PC-9 (cell line): ENCODE data around the gene HMCES. TPM values are rescaled to one million over a fixed set of nuclear protein-coding genes. Genes with fewer than 3 reads are reported as not detected.

Experiments
- BruUV-seq: library from RNA; stranded (reverse); fragments of 400-500 nt; replicated peaks from 2 replicates; lab custom pipeline; 2021; lab: Mats Ljungman, UMichigan
- CTCF ChIA-PET: fragments of 300-600 bp; sonication (Branson Sonifier 250); formaldehyde crosslinking; loops from one replicate; lab custom pipeline; 2022; ENCODE audit warnings: antibody characterized with exemption; lab: Charles Lee
- POLR2A ChIA-PET: fragments of 300-600 bp; sonication (Branson Sonifier 250); formaldehyde crosslinking; loops from one replicate; lab custom pipeline; 2022; ENCODE audit warnings: antibody characterized with exemption; ENCODE audit not compliant: unreplicated experiment; lab: Charles Lee
- DNase-seq, 2 experiments: peaks; one replicate each; pipeline versions ENCODE4 v3.0.0 to v3.0.0-alpha.2; 2015 to 2022; ENCODE audit warnings: mixed read lengths in 1 of 2
- H2AFZ ChIP-seq: fragments of 200-600 bp; sonication (generic); 2 replicates; pipeline ENCODE4 v1.8.1; 2017; ENCODE audit warnings: antibody characterized with exemption
- H3F3A ChIP-seq: fragments of 200-600 bp; sonication (generic); 2 replicates; pipeline ENCODE4 v1.8.1; 2017; ENCODE audit warnings: antibody characterized with exemption, mild to moderate bottlenecking, low read depth; ENCODE audit not compliant: insufficient read depth
- H3K27ac ChIP-seq: fragments of 200-600 bp; sonication (generic); 2 replicates; pipeline ENCODE4 v1.6.1; 2016; ENCODE audit warnings: mixed run types
- H3K27me3 ChIP-seq: fragments of 200-600 bp; sonication (generic); 2 replicates; pipeline ENCODE4 v1.6.1; 2016; ENCODE audit warnings: low read depth, mixed run types; ENCODE audit not compliant: insufficient read depth
- H3K36me3 ChIP-seq: fragments of 200-600 bp; sonication (generic); 2 replicates; pipeline ENCODE4 v1.6.1; 2016; ENCODE audit warnings: low read depth, mixed run types
- H3K4me1 ChIP-seq: fragments of 200-600 bp; sonication (generic); replicated peaks from 2 replicates; pipeline ENCODE4 v1.6.1; 2016; ENCODE audit warnings: mixed run types; ENCODE audit not compliant: insufficient read depth
- H3K4me2 ChIP-seq: fragments of 200-600 bp; sonication (generic); 2 replicates; pipeline ENCODE4 v1.6.1; 2017; ENCODE audit warnings: mixed run types
- H3K4me3 ChIP-seq: fragments of 200-600 bp; sonication (generic); 2 replicates; pipeline ENCODE4 v1.6.1; 2016; ENCODE audit warnings: mixed run types
- H3K79me2 ChIP-seq: fragments of 200-600 bp; sonication (generic); 2 replicates; pipeline ENCODE4 v1.6.1; 2017; ENCODE audit warnings: low read depth, mixed run types
- H3K9me2 ChIP-seq: fragments of 200-600 bp; sonication (generic); 2 replicates; pipeline ENCODE4 v1.8.1; 2017; ENCODE audit warnings: mild to moderate bottlenecking; ENCODE audit not compliant: insufficient read depth
- H3K9me3 ChIP-seq: fragments of 200-600 bp; sonication (generic); 2 replicates; pipeline ENCODE4 v1.8.1; 2016; ENCODE audit warnings: low read depth; ENCODE audit not compliant: insufficient read depth
- H4K20me1 ChIP-seq: fragments of 200-600 bp; sonication (generic); 2 replicates; pipeline ENCODE4 v1.8.1; 2017; ENCODE audit not compliant: insufficient read depth
- EZH2 ChIP-seq: fragments of 200-600 bp; sonication (generic); IDR thresholded peaks from 2 replicates; pipeline ENCODE4 v1.8.0; 2017; ENCODE audit warnings: antibody characterized with exemption, low read depth
- intact Hi-C: fragments of 100-400 bp; cut with micrococcal nuclease; formaldehyde crosslinking; loops from one replicate; pipeline ENCODE4 v1.10.0; 2022; ENCODE audit not compliant: unreplicated experiment
- total RNA-seq: library from RNA; stranded (reverse); gene quantifications from 2 replicates; pipeline ENCODE4 v1.2.3, GENCODE V29; 2021
- TF ChIP-seq, protein P1 (sequence below): fragments of 200-600 bp; sonication (generic); conservative IDR thresholded peaks from 2 replicates; pipeline ENCODE4 v1.6.1; 2017; ENCODE audit warnings: mixed run types, antibody characterized with exemption, mild to moderate bottlenecking, moderate library complexity

The HMCES gene
- total RNA-seq, 1 experiment from 2014 or later = 60.9 TPM

GRCh38 chr3:129256270-129256669 lies 22.4 kb upstream of the HMCES start:
- intact Hi-C loops = no loop called here
- H3K9me3 ChIP-seq = no peaks in the 10 kb centered on the region
- H3K27me3 ChIP-seq = no peaks in the 10 kb centered on the region
- TF ChIP-seq EZH2 = no peak
- TF ChIP-seq, protein P1, sequence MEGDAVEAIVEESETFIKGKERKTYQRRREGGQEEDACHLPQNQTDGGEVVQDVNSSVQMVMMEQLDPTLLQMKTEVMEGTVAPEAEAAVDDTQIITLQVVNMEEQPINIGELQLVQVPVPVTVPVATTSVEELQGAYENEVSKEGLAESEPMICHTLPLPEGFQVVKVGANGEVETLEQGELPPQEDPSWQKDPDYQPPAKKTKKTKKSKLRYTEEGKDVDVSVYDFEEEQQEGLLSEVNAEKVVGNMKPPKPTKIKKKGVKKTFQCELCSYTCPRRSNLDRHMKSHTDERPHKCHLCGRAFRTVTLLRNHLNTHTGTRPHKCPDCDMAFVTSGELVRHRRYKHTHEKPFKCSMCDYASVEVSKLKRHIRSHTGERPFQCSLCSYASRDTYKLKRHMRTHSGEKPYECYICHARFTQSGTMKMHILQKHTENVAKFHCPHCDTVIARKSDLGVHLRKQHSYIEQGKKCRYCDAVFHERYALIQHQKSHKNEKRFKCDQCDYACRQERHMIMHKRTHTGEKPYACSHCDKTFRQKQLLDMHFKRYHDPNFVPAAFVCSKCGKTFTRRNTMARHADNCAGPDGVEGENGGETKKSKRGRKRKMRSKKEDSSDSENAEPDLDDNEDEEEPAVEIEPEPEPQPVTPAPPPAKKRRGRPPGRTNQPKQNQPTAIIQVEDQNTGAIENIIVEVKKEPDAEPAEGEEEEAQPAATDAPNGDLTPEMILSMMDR = no peak
- POLR2A ChIA-PET = no interaction called here
- H3K4me2 ChIP-seq = no peak overlapping the region
- no peak overlapping the region for H3K27ac ChIP-seq
- no peaks in the 10 kb centered on the region for H3K4me1 ChIP-seq
- no peaks in the 10 kb centered on the region for H3K9me2 ChIP-seq
- H3K36me3 ChIP-seq = peaks cover 58% of the 10 kb centered on the region
- no peak overlapping the region for H2AFZ ChIP-seq
- BruUV-seq = no TSS peak
- no peak overlapping the region for H3K4me3 ChIP-seq
- peaks cover 6% of the 10 kb centered on the region; the same call in 1 of the 2 replicates for H4K20me1 ChIP-seq
- H3K79me2 ChIP-seq = peaks cover 23% of the 10 kb centered on the region
- H3F3A ChIP-seq = no peaks in the 10 kb centered on the region
- DNase-seq = no peak
- CTCF ChIA-PET = no interaction called here

GRCh38 chr3:129257609-129258008 lies 21.1 kb upstream of the HMCES start:
- no TSS peak for BruUV-seq
- peaks cover 9% of the 10 kb centered on the region for H3K79me2 ChIP-seq
- no peaks in the 10 kb centered on the region for H3K9me3 ChIP-seq
- H3K4me2 ChIP-seq = no peak overlapping the region
- H3K36me3 ChIP-seq = peaks cover 56% of the 10 kb centered on the region
- no peaks in the 10 kb centered on the region for H3K27me3 ChIP-seq
- no peak overlapping the region for H2AFZ ChIP-seq
- H3F3A ChIP-seq = no peaks in the 10 kb centered on the region
- POLR2A ChIA-PET = no interaction called here
- no peak overlapping the region for H3K27ac ChIP-seq
- no peaks in the 10 kb centered on the region for H3K9me2 ChIP-seq
- CTCF ChIA-PET = no interaction called here
- TF ChIP-seq, protein P1 = no peak
- TF ChIP-seq EZH2 = no peak
- peaks cover 6% of the 10 kb centered on the region; the same call in 1 of the 2 replicates for H4K20me1 ChIP-seq
- H3K4me3 ChIP-seq = no peak overlapping the region
- H3K4me1 ChIP-seq = no peaks in the 10 kb centered on the region
- no peak for DNase-seq
- intact Hi-C loops = no loop called here

DNA sequence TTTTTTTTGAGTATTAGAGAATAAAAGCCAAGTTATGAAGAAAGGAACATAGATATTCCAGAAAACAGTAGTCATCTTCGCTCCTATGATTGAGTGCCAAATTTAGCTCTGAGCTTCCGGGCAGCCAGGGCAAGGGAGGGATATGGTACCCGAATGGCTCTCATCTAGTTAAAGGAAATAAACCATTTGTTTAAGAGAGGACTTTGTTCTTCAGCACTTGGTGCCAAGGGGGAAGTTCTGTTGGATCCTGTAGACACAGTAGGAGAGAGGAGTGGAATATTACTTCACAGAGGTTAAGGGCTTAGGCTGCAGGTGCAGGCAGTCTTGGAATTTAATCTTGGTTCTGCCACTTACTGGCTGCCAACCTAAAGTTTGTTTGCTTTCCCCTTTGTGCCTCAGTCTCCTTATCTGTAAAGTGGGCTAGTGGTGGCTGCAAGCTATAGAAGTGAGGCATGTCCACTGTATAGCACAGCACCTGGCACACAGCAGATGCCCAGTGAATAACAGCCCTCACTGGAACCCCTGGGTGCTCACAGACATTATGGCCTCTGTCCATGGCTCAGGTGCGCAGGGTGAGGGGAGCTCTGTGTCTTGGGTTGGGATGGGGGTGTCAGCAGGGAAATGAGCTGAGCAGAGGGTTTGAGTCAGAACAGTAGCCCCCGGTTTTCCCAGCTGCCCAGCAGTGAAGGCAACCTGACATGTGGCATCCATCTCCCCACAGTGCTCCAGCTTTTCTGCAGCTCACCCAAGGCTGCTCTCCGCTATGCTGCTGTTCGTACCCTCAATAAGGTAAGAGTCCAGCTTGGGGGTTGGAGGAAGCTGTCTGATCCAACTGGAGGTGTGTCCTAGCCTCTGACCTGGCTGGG lies 18.8 kb upstream of the HMCES start:
- H3K27ac ChIP-seq = no peak overlapping the region
- POLR2A ChIA-PET = no interaction called here
- H3K4me3 ChIP-seq = no peak overlapping the region
- no peaks in the 10 kb centered on the region for H3K9me2 ChIP-seq
- H3K79me2 ChIP-seq = no peaks in the 10 kb centered on the region
- H3K4me1 ChIP-seq = no peaks in the 10 kb centered on the region
- H3K4me2 ChIP-seq = no peak overlapping the region
- H3K36me3 ChIP-seq = peaks cover 41% of the 10 kb centered on the region
- DNase-seq = no peak
- no peaks in the 10 kb centered on the region for H4K20me1 ChIP-seq
- H3K9me3 ChIP-seq = no peaks in the 10 kb centered on the region
- no peak overlapping the region for H2AFZ ChIP-seq
- BruUV-seq = no TSS peak
- no peak for TF ChIP-seq EZH2
- TF ChIP-seq, protein P1 = no peak
- H3K27me3 ChIP-seq = no peaks in the 10 kb centered on the region
- CTCF ChIA-PET = no interaction called here
- H3F3A ChIP-seq = no peaks in the 10 kb centered on the region
- intact Hi-C loops = no loop called here
